ENCODE measurements around the gene FRA10AC1. TPM values are rescaled to one million over a fixed set of nuclear protein-coding genes. Genes with fewer than 3 reads are reported as not detected.

FRA10AC1 gene
- total and polyA plus RNA-seq, 8 donors, result 1.2 to 42.0 (median 7.7) TPM

DNA sequence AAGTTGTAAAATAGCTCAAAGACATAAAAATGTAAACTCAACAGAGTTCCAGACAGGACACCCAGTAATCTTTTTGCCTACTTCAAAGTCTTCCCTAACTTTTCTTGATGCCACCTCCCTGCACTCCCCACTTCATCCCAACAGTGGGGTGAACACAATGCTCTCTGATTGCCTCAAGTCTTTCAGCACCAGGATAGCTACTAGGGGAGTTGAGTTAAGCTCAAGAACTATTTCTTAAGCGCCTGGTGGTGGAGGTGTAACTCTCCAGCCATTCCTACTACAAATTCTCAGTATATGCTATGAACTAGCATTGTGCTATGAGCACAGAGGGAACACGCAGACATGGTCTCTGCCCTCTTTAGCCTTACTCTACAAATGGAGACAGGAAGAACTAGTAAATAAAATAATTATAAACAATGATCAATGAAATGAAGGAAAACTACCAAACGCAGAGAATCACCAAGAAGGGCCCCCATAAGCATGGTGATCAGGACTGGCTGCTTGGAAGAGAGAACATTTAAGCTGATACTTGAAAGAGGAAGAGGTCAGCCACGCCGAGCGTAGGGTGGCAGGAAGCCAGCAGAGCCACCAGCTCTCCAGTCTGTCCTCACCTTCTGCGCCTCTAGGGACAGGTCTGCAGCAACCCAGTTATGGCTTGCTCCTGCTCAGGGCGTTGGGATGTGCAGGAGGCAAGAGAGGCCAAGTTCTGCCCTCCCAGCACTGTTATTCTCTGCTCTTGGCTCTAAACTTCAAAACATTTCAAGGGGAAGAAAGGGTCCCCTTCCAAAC, 16.7 kb upstream of the FRA10AC1 start:
- WGBS, 5 donors, result 51 to 68% (median 58%) methylated on average over 8 of the region's 8 CpGs
- Histone ChIP-seq H3K27ac (no peak overlapping the region), H3K36me3 (no peaks in the 10 kb centered on the region), H3K27me3 (peaks cover 0 to 7% (median 0%) of the 10 kb centered on the region in 3 donors), H3K4me1 (no peaks in the 10 kb centered on the region), H3K9me3 (no peaks in the 10 kb centered on the region), H3K4me3 (no peak overlapping the region)
- intact Hi-C loops (cut with DNase I; ENCODE audit: low total_unique reads), result no loop called here
- TF ChIP-seq EP300 (IDR thresholded peaks at IDR 0.05) (no peak), POLR2A (IDR thresholded peaks at IDR 0.05) (no peak), POLR2AphosphoS5 (IDR thresholded peaks at IDR 0.05) (no peak)
- TF ChIP-seq, protein P1, sequence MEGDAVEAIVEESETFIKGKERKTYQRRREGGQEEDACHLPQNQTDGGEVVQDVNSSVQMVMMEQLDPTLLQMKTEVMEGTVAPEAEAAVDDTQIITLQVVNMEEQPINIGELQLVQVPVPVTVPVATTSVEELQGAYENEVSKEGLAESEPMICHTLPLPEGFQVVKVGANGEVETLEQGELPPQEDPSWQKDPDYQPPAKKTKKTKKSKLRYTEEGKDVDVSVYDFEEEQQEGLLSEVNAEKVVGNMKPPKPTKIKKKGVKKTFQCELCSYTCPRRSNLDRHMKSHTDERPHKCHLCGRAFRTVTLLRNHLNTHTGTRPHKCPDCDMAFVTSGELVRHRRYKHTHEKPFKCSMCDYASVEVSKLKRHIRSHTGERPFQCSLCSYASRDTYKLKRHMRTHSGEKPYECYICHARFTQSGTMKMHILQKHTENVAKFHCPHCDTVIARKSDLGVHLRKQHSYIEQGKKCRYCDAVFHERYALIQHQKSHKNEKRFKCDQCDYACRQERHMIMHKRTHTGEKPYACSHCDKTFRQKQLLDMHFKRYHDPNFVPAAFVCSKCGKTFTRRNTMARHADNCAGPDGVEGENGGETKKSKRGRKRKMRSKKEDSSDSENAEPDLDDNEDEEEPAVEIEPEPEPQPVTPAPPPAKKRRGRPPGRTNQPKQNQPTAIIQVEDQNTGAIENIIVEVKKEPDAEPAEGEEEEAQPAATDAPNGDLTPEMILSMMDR (IDR thresholded peaks at IDR 0.05), result no peak
- DNase-seq, result no peak

- H3K36me3 ChIP-seq, result no peaks in the 10 kb centered on the region
- H3K27me3 ChIP-seq, result peaks cover 0 to 7% (median 0%) of the 10 kb centered on the region in 3 donors
- H3K27ac ChIP-seq, result no peak overlapping the region
- WGBS, 5 donors, result 0 to 23% (median 19%) methylated on average over 1 of the region's 1 CpG
- intact Hi-C loops (cut with DNase I; ENCODE audit: low total_unique reads), result no loop called here
- no peak for DNase-seq
- no peaks in the 10 kb centered on the region for H3K9me3 ChIP-seq
- H3K4me3 ChIP-seq, result no peak overlapping the region
- TF ChIP-seq POLR2AphosphoS5 (IDR thresholded peaks at IDR 0.05), result no peak
- no peak for TF ChIP-seq POLR2A (IDR thresholded peaks at IDR 0.05)
- no peaks in the 10 kb centered on the region for H3K4me1 ChIP-seq
Observed at GRCh38 chr10:93716766-93717165, 14.4 kb upstream of the FRA10AC1 start.

DNA sequence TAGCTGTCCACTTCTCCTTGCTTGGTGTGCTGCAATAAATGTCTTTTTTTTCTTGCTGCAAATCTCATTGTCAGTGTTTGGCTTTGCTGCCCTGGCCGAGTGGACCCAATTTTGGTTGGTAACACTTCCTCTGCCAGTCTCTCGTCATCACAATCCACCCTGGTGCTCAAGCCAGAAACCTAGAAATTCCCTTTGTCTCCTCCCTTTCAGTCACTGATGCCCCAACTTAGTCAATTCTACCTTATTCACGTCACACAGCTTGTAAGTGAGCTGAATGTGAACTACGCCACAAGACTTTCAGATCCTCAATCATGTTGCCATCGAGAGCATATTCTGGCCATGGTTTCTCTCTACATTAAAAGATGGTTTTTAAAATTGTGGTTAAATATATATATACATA, 13.0 kb upstream of the FRA10AC1 start:
- Histone ChIP-seq H3K9me3 (no peaks in the 10 kb centered on the region), H3K36me3 (no peaks in the 10 kb centered on the region), H3K27ac (no peak overlapping the region), H3K4me1 (no peaks in the 10 kb centered on the region), H3K27me3 (peaks cover 0 to 7% (median 0%) of the 10 kb centered on the region in 3 donors), H3K4me3 (no peak overlapping the region)
- peak in 1 of 2 donors; percentile 7 for DNase-seq
- WGBS, 5 donors, result 70 to 90% (median 80%) methylated on average over 5 of the region's 5 CpGs
- TF ChIP-seq EP300 (IDR thresholded peaks at IDR 0.05) (no peak), POLR2A (IDR thresholded peaks at IDR 0.05) (no peak), POLR2AphosphoS5 (IDR thresholded peaks at IDR 0.05) (no peak)
- TF ChIP-seq, protein P1 (IDR thresholded peaks at IDR 0.05), result no peak
- intact Hi-C loops (cut with DNase I; ENCODE audit: low total_unique reads), result no loop called here

- DNase-seq, result no peak
- intact Hi-C loops (cut with DNase I; ENCODE audit: low total_unique reads), result no loop called here
- Histone ChIP-seq H3K36me3 (no peaks in the 10 kb centered on the region), H3K27me3 (no peaks in the 10 kb centered on the region), H3K9me3 (no peaks in the 10 kb centered on the region), H3K4me1 (no peaks in the 10 kb centered on the region), H3K4me3 (no peak overlapping the region), H3K27ac (no peak overlapping the region)
- WGBS, 5 donors, result 42 to 63% (median 52%) methylated on average over 2 of the region's 2 CpGs
- TF ChIP-seq EP300 (IDR thresholded peaks at IDR 0.05) (no peak), POLR2AphosphoS5 (IDR thresholded peaks at IDR 0.05) (no peak), POLR2A (IDR thresholded peaks at IDR 0.05) (no peak)
- TF ChIP-seq, protein P1 (IDR thresholded peaks at IDR 0.05), result no peak
Observed at GRCh38 chr10:93712593-93712992, 10.2 kb upstream of the FRA10AC1 start.

GRCh38 chr10:93711891-93712290, 9.5 kb upstream of the FRA10AC1 start:
- no peak for TF ChIP-seq POLR2A (IDR thresholded peaks at IDR 0.05)
- no peak for TF ChIP-seq POLR2AphosphoS5 (IDR thresholded peaks at IDR 0.05)
- TF ChIP-seq, protein P1 (IDR thresholded peaks at IDR 0.05), result no peak
- no peak for TF ChIP-seq EP300 (IDR thresholded peaks at IDR 0.05)
- Histone ChIP-seq H3K9me3 (no peaks in the 10 kb centered on the region), H3K4me3 (no peak overlapping the region), H3K27me3 (no peaks in the 10 kb centered on the region), H3K4me1 (no peaks in the 10 kb centered on the region), H3K27ac (no peak overlapping the region), H3K36me3 (no peaks in the 10 kb centered on the region)
- intact Hi-C loops (cut with DNase I; ENCODE audit: low total_unique reads), result no loop called here
- WGBS, 5 donors, result 64 to 89% (median 77%) methylated on average over 3 of the region's 3 CpGs
- no peak for DNase-seq

Data from stomach (tissue), 9 donors.